SK-N-SH treated with all-trans-retinoic acid at 6 μM for 48 hours (cell line): ENCODE measurements around the gene PRSS38.

Experiments
- ATAC-seq: fragments of 200-7000 bp; cut with Tn5 transposase; 3 replicates; pipeline ENCODE4 v1.9.1; 2020; ENCODE audit warnings: mild to moderate bottlenecking, moderate library complexity
- ARNTL ChIP-seq: fragments of 450-650 bp; formaldehyde crosslinking; IDR thresholded peaks from 2 replicates; pipeline ENCODE4 v1.5.0; 2020; ENCODE audit warnings: low read depth, mild to moderate bottlenecking, moderate library complexity, borderline replicate concordance
- BACH2 ChIP-seq: fragments of 250-450 bp; sonication (Bioruptor Pico); IDR thresholded peaks from 2 replicates; pipeline ENCODE4 v1.9.0; 2021; ENCODE audit warnings: mild to moderate bottlenecking, borderline replicate concordance
- CSDC2 ChIP-seq: fragments of 250-450 bp; sonication (Bioruptor Pico); IDR thresholded peaks from 2 replicates; pipeline ENCODE4 v1.5.0; 2020; ENCODE audit warnings: mild to moderate bottlenecking, moderate library complexity
- GLIS3 ChIP-seq: fragments of 250-450 bp; sonication (Bioruptor Pico); IDR thresholded peaks from 2 replicates; pipeline ENCODE4 v1.5.0; 2020; ENCODE audit warnings: mild to moderate bottlenecking, moderate library complexity
- OSR1 ChIP-seq: fragments of 250-450 bp; sonication (Bioruptor Pico); IDR thresholded peaks from 2 replicates; pipeline ENCODE4 v1.8.0; 2022; ENCODE audit warnings: moderate library complexity, mild to moderate bottlenecking, inconsistent platforms
- PPARA ChIP-seq: fragments of 250-450 bp; sonication (Bioruptor Pico); IDR thresholded peaks from 2 replicates; pipeline ENCODE4 v1.5.0; 2020; ENCODE audit warnings: mild to moderate bottlenecking, borderline replicate concordance
- SNAI2 ChIP-seq: fragments of 250-450 bp; sonication (Bioruptor Pico); IDR thresholded peaks from 2 replicates; pipeline ENCODE4 v1.5.0; 2020; ENCODE audit warnings: mild to moderate bottlenecking, moderate library complexity
- TCF4 ChIP-seq: fragments of 250-450 bp; sonication (Bioruptor Pico); IDR thresholded peaks from 2 replicates; pipeline ENCODE4 v1.8.0; 2021; ENCODE audit warnings: mild to moderate bottlenecking, moderate library complexity, borderline replicate concordance
- ZC3H10 ChIP-seq: fragments of 250-450 bp; sonication (Bioruptor Pico); IDR thresholded peaks from 2 replicates; pipeline ENCODE4 v1.5.1; 2021; ENCODE audit warnings: mild to moderate bottlenecking, moderate library complexity
- ZFP30 ChIP-seq: fragments of 450-650 bp; formaldehyde crosslinking; IDR thresholded peaks from 2 replicates; pipeline ENCODE4 v1.5.0; 2022; ENCODE audit warnings: mild to moderate bottlenecking, moderate library complexity
- ZNF70 ChIP-seq: fragments of 450-650 bp; formaldehyde crosslinking; IDR thresholded peaks from 2 replicates; pipeline ENCODE4 v1.5.0; 2020; ENCODE audit warnings: mild to moderate bottlenecking, moderate library complexity
- ZNF8 ChIP-seq: fragments of 450-650 bp; formaldehyde crosslinking; IDR thresholded peaks from 2 replicates; pipeline ENCODE4 v1.5.0; 2020; ENCODE audit warnings: mild to moderate bottlenecking, moderate library complexity
- TF ChIP-seq, protein P1 (sequence below): fragments of 250-450 bp; sonication (Bioruptor Pico); IDR thresholded peaks from 2 replicates; pipeline ENCODE4 v1.8.0; 2021; ENCODE audit warnings: low read depth, mild to moderate bottlenecking, moderate library complexity, borderline replicate concordance
- TF ChIP-seq, protein P2 (sequence below): fragments of 250-450 bp; sonication (Bioruptor Pico); IDR thresholded peaks from 2 replicates; pipeline ENCODE4 v1.5.0; 2020; ENCODE audit warnings: mild to moderate bottlenecking, moderate library complexity
- TF ChIP-seq, protein P3 (sequence below): fragments of 250-450 bp; sonication (Bioruptor Pico); IDR thresholded peaks from 2 replicates; pipeline ENCODE4 v1.5.1; 2020; ENCODE audit warnings: low read depth, mild to moderate bottlenecking, moderate library complexity
- TF ChIP-seq, protein P4 (sequence below): fragments of 250-450 bp; sonication (Bioruptor Pico); IDR thresholded peaks from 2 replicates; pipeline ENCODE4 v1.8.0; 2020; ENCODE audit warnings: mild to moderate bottlenecking, moderate library complexity, borderline replicate concordance

Gene PRSS38

DNA sequence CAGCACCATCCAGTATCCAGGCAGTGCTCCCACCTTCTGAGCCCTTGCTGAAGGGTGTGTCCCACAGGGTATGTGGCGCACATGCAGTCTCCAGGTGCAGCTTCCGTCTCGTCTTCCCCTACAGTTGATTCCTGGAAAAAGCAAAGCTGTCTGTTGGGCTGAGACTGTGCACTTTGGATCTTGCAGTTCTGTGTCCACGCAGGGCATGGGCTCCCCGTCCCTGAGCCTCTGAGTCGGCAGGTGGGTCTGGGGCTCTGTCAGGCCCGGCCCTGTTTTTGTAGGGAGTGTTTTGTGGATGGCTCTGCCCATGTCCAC, 47.4 kb upstream of the PRSS38 start (continued):
- TF ChIP-seq, protein P1, sequence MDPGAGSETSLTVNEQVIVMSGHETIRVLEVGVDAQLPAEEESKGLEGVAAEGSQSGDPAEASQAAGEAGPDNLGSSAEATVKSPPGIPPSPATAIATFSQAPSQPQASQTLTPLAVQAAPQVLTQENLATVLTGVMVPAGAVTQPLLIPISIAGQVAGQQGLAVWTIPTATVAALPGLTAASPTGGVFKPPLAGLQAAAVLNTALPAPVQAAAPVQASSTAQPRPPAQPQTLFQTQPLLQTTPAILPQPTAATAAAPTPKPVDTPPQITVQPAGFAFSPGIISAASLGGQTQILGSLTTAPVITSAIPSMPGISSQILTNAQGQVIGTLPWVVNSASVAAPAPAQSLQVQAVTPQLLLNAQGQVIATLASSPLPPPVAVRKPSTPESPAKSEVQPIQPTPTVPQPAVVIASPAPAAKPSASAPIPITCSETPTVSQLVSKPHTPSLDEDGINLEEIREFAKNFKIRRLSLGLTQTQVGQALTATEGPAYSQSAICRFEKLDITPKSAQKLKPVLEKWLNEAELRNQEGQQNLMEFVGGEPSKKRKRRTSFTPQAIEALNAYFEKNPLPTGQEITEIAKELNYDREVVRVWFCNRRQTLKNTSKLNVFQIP (CRISPR knock-in tag) = no peak

DNA sequence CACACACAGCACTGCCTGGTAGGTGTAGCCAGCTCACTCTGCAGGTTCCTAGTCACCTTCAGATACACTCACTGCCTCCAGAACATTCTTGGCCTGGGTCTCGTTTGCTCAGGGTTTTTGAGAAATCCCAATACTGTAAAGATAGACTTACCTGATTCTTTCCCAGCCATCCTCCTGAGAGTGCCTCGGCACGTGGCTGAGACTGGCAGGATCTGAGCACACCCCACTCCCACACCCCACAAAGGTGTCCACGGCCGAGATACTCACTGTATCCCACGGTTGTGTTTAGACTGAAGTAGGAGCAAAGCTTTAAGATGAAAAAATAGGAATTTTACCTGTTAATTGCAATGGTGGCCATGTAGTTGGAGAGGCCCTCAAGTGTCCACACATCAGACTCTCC, 46.8 kb upstream of the PRSS38 start:
- TF ChIP-seq GLIS3 (CRISPR knock-in tag) (no peak), CSDC2 (no peak)
- TF ChIP-seq, protein P2, sequence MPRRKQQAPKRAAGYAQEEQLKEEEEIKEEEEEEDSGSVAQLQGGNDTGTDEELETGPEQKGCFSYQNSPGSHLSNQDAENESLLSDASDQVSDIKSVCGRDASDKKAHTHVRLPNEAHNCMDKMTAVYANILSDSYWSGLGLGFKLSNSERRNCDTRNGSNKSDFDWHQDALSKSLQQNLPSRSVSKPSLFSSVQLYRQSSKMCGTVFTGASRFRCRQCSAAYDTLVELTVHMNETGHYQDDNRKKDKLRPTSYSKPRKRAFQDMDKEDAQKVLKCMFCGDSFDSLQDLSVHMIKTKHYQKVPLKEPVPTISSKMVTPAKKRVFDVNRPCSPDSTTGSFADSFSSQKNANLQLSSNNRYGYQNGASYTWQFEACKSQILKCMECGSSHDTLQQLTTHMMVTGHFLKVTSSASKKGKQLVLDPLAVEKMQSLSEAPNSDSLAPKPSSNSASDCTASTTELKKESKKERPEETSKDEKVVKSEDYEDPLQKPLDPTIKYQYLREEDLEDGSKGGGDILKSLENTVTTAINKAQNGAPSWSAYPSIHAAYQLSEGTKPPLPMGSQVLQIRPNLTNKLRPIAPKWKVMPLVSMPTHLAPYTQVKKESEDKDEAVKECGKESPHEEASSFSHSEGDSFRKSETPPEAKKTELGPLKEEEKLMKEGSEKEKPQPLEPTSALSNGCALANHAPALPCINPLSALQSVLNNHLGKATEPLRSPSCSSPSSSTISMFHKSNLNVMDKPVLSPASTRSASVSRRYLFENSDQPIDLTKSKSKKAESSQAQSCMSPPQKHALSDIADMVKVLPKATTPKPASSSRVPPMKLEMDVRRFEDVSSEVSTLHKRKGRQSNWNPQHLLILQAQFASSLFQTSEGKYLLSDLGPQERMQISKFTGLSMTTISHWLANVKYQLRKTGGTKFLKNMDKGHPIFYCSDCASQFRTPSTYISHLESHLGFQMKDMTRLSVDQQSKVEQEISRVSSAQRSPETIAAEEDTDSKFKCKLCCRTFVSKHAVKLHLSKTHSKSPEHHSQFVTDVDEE (CRISPR knock-in tag) = no peak
- TF ChIP-seq, protein P3, sequence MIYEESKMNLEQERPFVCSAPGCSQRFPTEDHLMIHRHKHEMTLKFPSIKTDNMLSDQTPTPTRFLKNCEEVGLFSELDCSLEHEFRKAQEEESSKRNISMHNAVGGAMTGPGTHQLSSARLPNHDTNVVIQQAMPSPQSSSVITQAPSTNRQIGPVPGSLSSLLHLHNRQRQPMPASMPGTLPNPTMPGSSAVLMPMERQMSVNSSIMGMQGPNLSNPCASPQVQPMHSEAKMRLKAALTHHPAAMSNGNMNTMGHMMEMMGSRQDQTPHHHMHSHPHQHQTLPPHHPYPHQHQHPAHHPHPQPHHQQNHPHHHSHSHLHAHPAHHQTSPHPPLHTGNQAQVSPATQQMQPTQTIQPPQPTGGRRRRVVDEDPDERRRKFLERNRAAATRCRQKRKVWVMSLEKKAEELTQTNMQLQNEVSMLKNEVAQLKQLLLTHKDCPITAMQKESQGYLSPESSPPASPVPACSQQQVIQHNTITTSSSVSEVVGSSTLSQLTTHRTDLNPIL = no peak
- ATAC-seq = no peak

DNA sequence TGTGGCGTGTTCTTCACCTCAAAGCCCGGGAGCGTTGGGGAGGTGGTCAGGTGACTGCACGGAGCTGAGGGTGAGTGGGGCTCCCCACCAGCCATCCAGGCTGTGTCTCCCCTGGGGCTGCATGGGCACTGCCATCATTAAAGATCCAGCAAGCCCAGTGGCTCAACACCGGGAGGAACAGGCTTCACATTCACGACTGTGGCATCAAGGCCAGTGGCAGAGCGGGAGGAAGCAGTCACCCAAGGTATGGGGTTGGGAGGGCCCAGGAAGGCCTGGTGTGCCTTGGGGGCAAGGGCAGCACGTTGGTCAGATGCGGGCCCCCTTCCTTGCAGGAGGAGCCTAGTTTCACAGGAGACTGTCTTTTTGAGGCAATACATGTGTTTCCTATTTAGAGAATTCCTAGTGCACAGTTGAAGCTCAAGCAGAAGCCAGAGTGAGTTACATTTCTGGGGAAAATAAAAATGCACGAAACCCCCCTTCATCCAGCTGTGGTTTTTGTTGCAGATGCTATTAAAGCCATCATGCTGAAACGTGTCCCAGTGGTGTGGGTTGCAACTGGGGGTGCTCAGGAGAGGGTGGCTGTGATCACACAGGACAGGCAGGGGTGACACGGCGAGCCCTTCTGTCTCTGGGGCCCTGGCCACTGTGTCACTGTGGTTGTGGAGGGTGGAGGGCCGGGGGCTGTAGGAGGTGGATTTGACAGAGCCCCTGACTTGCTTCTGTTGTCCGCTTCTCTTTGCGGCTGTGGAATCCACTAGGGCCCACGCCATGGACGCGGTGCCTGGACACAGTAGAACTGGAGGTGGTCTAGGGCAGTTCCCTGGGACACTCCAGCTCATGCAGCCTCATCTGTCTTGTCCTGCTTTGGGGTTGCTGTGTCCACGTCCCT, 46.2 kb upstream of the PRSS38 start:
- TF ChIP-seq, protein P1 (CRISPR knock-in tag) = no peak
- TF ChIP-seq, protein P3 = no peak
- TF ChIP-seq, protein P4, sequence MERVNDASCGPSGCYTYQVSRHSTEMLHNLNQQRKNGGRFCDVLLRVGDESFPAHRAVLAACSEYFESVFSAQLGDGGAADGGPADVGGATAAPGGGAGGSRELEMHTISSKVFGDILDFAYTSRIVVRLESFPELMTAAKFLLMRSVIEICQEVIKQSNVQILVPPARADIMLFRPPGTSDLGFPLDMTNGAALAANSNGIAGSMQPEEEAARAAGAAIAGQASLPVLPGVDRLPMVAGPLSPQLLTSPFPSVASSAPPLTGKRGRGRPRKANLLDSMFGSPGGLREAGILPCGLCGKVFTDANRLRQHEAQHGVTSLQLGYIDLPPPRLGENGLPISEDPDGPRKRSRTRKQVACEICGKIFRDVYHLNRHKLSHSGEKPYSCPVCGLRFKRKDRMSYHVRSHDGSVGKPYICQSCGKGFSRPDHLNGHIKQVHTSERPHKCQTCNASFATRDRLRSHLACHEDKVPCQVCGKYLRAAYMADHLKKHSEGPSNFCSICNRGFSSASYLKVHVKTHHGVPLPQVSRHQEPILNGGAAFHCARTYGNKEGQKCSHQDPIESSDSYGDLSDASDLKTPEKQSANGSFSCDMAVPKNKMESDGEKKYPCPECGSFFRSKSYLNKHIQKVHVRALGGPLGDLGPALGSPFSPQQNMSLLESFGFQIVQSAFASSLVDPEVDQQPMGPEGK (CRISPR knock-in tag) = no peak
- TF ChIP-seq GLIS3 (CRISPR knock-in tag) (no peak), TCF4 (CRISPR knock-in tag) (no peak), ARNTL (no peak), ZFP30 (CRISPR knock-in tag) (no peak), OSR1 (CRISPR knock-in tag) (no peak), SNAI2 (no peak), ZC3H10 (CRISPR knock-in tag) (no peak), ZNF70 (CRISPR knock-in tag) (no peak), ZNF8 (CRISPR knock-in tag) (no peak), BACH2 (CRISPR knock-in tag) (no peak), PPARA (CRISPR knock-in tag) (no peak)
- TF ChIP-seq, protein P2 (CRISPR knock-in tag) = no peak
- no peak for ATAC-seq
